ENCODE measurements around the gene CCL7. TPM values are rescaled to one million over a fixed set of nuclear protein-coding genes. Genes with fewer than 3 reads are reported as not detected.

Gene CCL7
- total RNA-seq, 2 experiments from 2014 or later, result not detected

DNA sequence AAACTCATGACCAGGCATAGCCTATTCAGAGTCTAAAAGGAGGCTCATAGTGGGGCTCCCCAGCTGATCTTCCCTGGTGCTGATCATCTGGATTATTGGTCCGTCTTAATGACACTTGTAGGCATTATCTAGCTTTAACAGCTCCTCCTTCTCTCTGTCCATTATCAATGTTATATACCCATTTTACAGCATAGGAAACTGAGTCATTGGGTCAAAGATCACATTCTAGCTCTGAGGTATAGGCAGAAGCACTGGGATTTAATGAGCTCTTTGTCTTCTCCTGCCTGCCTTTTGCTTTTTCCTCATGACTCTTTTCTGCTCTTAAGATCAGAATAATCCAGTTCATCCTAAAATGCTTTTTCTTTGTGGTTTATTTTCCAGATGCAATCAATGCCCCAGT, 14.2 kb upstream of the CCL7 start:
- no peaks in the 10 kb centered on the region for H3K4me1 ChIP-seq (ENCODE audit: insufficient read depth, low read length)
- Mint-ChIP-seq H3K27me3 (peaks cover 58% of the 10 kb centered on the region), H3K27ac (no peak overlapping the region), H3K4me3 (no peak overlapping the region), H3K9me3 (no peaks in the 10 kb centered on the region), H3K4me1 (ENCODE audit: low read depth) (no peaks in the 10 kb centered on the region), H3K36me3 (ENCODE audit: low read depth) (no peaks in the 10 kb centered on the region)
- H3K4me3 ChIP-seq (ENCODE audit: low read length), result no peak overlapping the region
- intact Hi-C loops (cut with DNase I, micrococcal nuclease), result no loop called here
- TF ChIP-seq, protein P1, sequence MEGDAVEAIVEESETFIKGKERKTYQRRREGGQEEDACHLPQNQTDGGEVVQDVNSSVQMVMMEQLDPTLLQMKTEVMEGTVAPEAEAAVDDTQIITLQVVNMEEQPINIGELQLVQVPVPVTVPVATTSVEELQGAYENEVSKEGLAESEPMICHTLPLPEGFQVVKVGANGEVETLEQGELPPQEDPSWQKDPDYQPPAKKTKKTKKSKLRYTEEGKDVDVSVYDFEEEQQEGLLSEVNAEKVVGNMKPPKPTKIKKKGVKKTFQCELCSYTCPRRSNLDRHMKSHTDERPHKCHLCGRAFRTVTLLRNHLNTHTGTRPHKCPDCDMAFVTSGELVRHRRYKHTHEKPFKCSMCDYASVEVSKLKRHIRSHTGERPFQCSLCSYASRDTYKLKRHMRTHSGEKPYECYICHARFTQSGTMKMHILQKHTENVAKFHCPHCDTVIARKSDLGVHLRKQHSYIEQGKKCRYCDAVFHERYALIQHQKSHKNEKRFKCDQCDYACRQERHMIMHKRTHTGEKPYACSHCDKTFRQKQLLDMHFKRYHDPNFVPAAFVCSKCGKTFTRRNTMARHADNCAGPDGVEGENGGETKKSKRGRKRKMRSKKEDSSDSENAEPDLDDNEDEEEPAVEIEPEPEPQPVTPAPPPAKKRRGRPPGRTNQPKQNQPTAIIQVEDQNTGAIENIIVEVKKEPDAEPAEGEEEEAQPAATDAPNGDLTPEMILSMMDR (IDR thresholded peaks at IDR 0.05), result no peak
- no peaks in the 10 kb centered on the region for H3K9me3 ChIP-seq (ENCODE audit: control insufficient read depth in 1 of 2, insufficient read depth in 1 of 2, low read length in 2 of 2)
- peaks cover 13 to 39% of the 10 kb centered on the region in 2 experiments for H3K27me3 ChIP-seq (ENCODE audit: control insufficient read depth in 1 of 2, insufficient read depth in 2 of 2, low read length in 2 of 2)
- ATAC-seq (ENCODE audit: poor library complexity) (no peak), DNase-seq (no peak)
- H3K27ac ChIP-seq (ENCODE audit: low read depth in 1 of 2, low read length in 2 of 2), result no peak overlapping the region
- no peaks in the 10 kb centered on the region for H3K36me3 ChIP-seq (ENCODE audit: insufficient read depth, low read length)
- POLR2A ChIA-PET, result no interaction called here
- CTCF ChIA-PET, result no interaction called here

- Mint-ChIP-seq H3K4me3 (no peak overlapping the region), H3K4me1 (ENCODE audit: low read depth) (no peaks in the 10 kb centered on the region), H3K27ac (no peak overlapping the region), H3K27me3 (peaks cover 49% of the 10 kb centered on the region), H3K36me3 (ENCODE audit: low read depth) (no peaks in the 10 kb centered on the region), H3K9me3 (no peaks in the 10 kb centered on the region)
- DNase-seq (no peak), ATAC-seq (ENCODE audit: poor library complexity) (no peak)
- no peaks in the 10 kb centered on the region for H3K9me3 ChIP-seq (ENCODE audit: control insufficient read depth in 1 of 2, insufficient read depth in 1 of 2, low read length in 2 of 2)
- H3K27me3 ChIP-seq (ENCODE audit: control insufficient read depth in 1 of 2, insufficient read depth in 2 of 2, low read length in 2 of 2), result peaks cover 13 to 36% of the 10 kb centered on the region in 2 experiments
- H3K4me3 ChIP-seq (ENCODE audit: low read length), result no peak overlapping the region
- H3K27ac ChIP-seq (ENCODE audit: low read depth in 1 of 2, low read length in 2 of 2), result no peak overlapping the region
- TF ChIP-seq, protein P1 (IDR thresholded peaks at IDR 0.05), result no peak
- POLR2A ChIA-PET, result no interaction called here
- H3K4me1 ChIP-seq (ENCODE audit: insufficient read depth, low read length), result no peaks in the 10 kb centered on the region
- intact Hi-C loops (cut with DNase I, micrococcal nuclease), result no loop called here
- CTCF ChIA-PET, result interaction anchor here (1.2 kb wide), 1 partner anchor 11 kb away, joined by 3 read pairs; no protein-coding TSS in a partner anchor
- H3K36me3 ChIP-seq (ENCODE audit: insufficient read depth, low read length), result no peaks in the 10 kb centered on the region
Measured at GRCh38 chr17:34257299-34257985, 12.6 kb upstream of the CCL7 start.

DNA sequence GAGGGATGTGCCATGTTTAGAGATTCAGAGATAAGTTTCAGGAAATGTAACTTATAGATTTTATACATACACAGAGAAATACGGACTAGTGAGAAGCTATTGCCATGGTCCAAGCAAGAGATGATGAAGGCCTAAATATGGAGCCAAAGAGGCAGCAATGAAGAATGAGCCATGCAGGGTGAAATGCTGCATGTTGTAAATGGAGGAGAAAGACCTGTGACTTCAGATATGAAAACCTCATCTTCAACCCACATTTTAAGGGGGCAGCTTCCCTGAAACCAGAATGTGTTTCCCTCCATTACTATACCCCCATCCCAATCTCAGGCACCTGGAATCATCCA, 12.1 kb upstream of the CCL7 start:
- Mint-ChIP-seq H3K27ac (no peak overlapping the region), H3K36me3 (ENCODE audit: low read depth) (no peaks in the 10 kb centered on the region), H3K27me3 (peaks cover 47% of the 10 kb centered on the region), H3K9me3 (no peaks in the 10 kb centered on the region), H3K4me1 (ENCODE audit: low read depth) (no peaks in the 10 kb centered on the region), H3K4me3 (no peak overlapping the region)
- Histone ChIP-seq H3K4me1 (ENCODE audit: insufficient read depth, low read length) (no peaks in the 10 kb centered on the region), H3K9me3 (ENCODE audit: control insufficient read depth in 1 of 2, insufficient read depth in 1 of 2, low read length in 2 of 2) (no peaks in the 10 kb centered on the region), H3K27me3 (ENCODE audit: control insufficient read depth in 1 of 2, insufficient read depth in 2 of 2, low read length in 2 of 2) (peaks cover 13 to 34% of the 10 kb centered on the region in 2 experiments), H3K27ac (ENCODE audit: low read depth in 1 of 2, low read length in 2 of 2) (no peak overlapping the region), H3K36me3 (ENCODE audit: insufficient read depth, low read length) (no peaks in the 10 kb centered on the region), H3K4me3 (ENCODE audit: low read length) (no peak overlapping the region)
- TF ChIP-seq, protein P1 (IDR thresholded peaks at IDR 0.05), result no peak
- CTCF ChIA-PET, result interaction anchor here (1.2 kb wide), 1 partner anchor 10 kb away, joined by 3 read pairs; no protein-coding TSS in a partner anchor
- no peak for ATAC-seq (ENCODE audit: poor library complexity)
- intact Hi-C loops (cut with DNase I, micrococcal nuclease), result no loop called here
- no peak for DNase-seq
- POLR2A ChIA-PET, result no interaction called here

Measured in CD4-positive, alpha-beta T cell (primary cell).